HG03103 (cell line): ENCODE measurements around the gene TBX4.
"Not testable (repeated sequence)": the region's sequence is repeated elsewhere in the genome, so short reads cannot be mapped to it uniquely, and the experiment has no call there.

Source experiments
- ATAC-seq: cut with Tn5 transposase; IDR thresholded peaks from one replicate; pipeline ENCODE4 v1.9.1; 2021; ENCODE audit warnings: low read depth; ENCODE audit not compliant: unreplicated experiment

TBX4 gene

GRCh38 chr17:61427567-61427966 is 24.7 kb upstream of the TBX4 start:
- no peak for ATAC-seq

GRCh38 chr17:61429274-61429673 is 22.9 kb upstream of the TBX4 start:
- ATAC-seq: no peak

- not testable (repeated sequence) for ATAC-seq
These were observed 22.4 kb upstream of the TBX4 start for GRCh38 chr17:61429831-61430230.

DNA sequence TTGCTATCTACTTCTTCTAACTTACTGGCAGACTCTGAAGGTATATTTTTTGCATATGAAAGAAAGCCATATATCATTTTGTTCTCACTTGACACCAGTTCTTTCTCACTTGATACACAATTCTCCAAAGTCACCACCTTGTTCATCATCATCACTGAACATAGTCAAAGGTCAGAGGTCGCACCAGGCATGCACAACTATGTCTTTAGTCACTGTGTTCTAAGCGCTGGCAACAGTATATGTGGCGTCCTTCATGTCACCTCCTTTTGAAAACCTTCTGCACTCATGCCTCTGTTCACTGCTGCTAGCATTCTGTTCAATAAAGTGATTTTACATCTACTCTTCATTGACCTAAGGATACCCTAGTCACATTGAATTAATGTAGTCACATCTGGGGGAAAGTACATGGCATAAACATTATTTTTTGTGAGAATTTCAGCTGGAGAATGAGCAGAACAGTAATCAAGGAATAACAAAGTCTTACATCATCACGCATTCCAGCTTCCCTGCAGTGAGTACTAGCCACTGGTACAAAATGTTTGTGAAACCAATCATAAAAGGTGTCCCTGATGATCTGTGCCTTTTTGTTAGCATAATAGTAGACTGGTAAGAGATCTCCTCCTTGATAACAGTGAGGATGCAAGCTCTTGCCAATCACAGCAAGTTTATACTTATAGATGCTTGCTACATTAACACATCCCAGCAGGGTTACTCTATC is 20.5 kb upstream of the TBX4 start:
- no peak for ATAC-seq

DNA sequence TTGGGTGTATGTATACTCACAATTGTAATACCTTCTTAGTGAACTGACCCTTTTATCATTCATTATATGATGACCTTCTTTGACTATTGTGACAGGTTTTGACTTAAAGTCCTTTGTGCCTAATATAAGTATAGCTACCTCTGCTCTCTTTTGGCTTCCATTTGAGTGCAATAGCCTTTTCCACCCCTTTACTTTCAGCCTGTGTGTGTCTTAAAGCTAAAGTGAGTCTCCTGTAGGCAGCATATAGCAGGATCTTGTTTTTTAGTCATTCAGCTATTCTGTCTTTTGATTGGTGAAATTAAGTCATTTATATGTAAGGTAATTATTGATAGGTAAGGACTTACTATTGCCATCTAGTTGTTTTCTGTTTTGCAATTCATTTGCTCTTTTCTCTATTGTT is 15.9 kb upstream of the TBX4 start:
- no peak for ATAC-seq

DNA sequence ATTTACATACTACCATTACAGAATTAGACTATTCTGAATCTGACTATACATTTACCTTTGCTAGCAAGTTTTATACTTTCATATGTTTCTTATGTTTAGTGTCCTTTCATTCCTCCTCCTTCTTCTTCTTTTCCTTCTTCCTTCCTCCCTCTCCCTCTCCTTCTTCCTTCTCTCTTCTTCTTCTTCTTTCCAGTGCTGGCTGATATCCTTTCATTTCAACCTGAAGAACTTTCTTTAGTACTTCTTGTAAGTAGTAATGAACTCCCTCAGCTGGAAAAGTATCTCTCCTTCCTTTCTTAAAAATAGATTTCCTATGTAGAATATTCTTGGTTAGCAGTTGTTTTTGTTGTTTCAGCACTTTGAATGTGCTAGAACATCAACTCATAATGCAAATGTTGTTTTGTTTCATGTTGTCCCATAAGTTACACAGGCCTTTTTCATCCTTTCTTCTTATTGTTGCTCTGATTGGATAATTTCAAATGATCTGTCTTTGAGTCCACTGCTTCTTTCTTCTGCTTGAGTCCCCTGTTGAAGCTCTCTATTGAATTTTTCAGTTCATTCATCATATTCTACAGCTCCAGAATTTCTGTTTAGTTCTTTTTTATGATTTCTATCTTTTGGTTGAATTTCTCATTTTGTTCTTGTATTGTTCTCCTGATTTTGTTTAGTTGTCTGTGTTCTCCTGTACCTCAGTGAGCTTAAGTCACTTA is 15.1 kb upstream of the TBX4 start:
- ATAC-seq: no peak

- no peak for ATAC-seq
These were observed 11.5 kb upstream of the TBX4 start for GRCh38 chr17:61440697-61441096.

DNA sequence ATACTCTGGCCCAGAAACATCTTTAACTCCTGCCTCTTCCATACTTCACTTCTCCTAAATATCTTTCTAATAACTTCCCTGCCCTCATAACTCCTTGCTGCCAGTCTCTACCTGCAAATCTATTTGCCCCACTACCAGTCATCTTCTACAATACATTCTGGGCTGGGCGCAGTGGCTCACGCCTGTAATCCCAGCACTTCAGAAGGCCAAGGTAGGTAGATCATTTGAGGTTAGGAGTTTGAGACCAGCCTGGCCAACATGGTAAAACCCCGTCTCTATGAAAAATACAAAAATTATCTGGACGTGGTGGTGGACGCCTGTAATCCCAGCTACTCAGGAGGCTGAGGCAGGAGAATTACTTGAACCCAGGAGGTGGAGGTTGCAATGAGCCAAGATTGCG is 10.7 kb upstream of the TBX4 start:
- ATAC-seq: not testable (repeated sequence)

GRCh38 chr17:61442136-61442775 is 10.0 kb upstream of the TBX4 start:
- no peak for ATAC-seq

- ATAC-seq: no peak
These were observed 9.2 kb upstream of the TBX4 start for GRCh38 chr17:61442878-61443474.

DNA sequence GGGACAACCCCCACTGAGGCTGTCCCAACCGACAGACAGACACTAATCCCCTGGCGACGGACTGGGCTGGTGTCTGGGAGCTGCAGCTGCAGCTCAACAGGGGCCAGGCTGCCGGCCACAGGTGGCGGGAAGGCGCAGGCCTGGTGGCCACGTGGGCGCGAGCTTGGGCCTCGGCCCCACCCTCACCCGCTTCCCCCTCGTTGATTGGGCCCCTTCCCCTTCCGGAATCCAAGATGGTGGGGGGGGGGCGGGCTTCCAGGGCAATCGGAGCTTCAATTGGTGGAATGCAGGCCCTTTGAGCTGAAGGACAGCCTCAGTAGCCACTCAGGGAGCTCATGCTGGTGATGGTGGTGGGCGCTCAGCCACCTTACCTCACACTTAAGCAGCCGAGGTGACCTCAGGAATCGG is 8.7 kb upstream of the TBX4 start:
- ATAC-seq: no peak

DNA sequence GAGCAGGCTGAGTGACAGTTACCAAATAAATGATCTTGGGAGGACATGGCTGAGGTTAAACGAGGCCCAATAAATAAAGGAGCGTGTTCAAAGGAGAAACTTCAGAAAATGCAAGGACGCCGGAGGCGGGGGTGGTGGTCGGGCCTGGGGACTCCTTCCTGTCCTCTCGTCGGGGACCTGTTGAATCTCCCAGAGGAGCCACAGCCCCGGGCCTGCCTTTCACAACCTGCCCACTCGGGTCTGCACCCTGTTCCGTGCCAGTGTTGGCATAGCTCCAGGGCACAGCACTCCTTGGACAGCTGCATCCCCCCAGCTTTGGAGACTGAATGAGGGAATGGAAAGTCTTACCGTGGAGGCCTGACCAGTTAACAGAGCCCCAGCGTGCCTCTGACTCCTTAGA is 8.1 kb upstream of the TBX4 start:
- ATAC-seq: no peak

DNA sequence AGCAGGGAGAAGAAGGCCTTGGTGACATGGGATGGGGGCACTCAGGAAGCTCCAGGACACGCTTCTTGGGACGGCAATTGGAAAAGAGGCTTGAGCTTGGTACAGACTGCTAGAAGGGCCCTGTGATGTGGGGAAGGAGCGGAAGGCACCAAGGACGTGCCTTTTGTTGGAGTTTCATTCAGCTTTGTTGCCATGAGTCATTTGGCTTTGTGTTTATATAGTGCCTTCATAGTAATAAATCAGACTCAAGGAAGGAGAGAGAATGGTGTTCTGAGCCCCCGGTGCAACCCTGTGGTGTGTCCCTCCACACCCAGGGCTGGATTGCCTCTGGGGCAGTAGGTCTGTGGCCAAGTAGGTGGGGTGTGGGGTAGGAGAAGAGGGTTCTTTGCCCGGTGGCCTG is 7.4 kb upstream of the TBX4 start:
- ATAC-seq: no peak

DNA sequence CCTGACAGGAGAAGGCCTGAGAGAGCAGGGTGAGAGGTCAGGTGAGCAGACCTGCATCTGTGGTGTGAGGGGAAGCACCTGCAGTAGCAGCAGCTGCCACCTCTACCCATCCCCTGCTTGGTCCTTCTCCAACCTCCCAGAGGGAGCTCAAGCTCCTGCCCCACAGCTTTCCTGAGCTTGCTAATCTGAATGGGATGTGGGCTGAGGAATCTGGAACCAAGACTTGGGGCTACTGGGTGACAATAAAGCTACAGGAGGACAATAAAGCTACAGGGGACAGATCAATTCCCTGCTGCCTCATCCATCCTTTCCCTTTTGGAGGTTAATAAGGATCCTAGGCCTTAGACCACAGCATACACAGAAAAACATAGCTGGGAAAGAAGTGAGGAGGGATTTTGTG is 4.9 kb upstream of the TBX4 start:
- ATAC-seq: no peak

- no peak for ATAC-seq
These were observed 4.2 kb upstream of the TBX4 start for GRCh38 chr17:61448042-61448441.

- ATAC-seq: not testable (repeated sequence)
These were observed 3.1 kb upstream of the TBX4 start for GRCh38 chr17:61449140-61449539.

DNA sequence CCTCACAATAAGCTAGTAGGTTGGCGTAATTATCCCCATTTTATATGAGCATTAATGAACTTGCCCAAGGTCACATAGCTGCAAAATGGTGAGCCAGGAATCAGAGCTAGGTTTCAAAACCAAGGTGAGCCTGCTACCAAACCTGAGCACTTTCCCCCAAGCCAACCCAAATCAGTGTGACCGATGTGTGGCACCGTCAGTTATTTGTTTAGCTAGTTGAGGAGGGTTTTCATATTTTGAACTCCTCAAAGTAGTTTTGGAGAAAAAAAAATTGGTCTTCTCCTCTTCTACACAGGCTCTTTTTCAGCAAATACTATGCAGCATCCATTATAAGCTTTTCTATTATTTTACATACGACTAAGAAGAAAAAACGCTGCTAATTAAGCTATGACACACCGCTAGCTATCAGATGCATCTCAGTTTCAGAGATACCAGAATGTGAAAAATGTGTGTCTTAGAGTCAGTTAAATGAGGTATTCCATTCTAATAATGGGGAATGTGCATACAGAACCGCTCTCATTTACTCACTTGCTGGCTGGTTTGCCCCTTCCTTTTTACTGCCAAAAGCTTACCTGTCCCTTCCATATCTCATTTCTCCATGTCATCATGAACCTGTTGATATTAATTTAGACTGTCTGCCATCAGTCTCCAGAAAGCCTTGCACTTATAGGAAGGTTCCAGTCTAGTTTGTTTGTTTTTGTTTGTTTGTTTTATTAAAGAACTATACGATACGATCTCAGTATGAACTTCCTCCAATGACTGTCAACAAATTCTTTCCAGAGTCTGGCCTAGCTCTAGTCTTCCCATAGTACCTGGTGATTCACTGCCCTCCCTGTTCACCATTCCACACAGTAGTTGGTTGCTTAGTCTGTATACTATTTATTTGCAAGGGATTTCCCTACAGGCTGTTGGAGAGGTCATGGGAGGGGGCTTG is 2.2 kb upstream of the TBX4 start:
- ATAC-seq: no peak

GRCh38 chr17:61450641-61451537 is 1.3 kb upstream of the TBX4 start:
- ATAC-seq: no peak

DNA sequence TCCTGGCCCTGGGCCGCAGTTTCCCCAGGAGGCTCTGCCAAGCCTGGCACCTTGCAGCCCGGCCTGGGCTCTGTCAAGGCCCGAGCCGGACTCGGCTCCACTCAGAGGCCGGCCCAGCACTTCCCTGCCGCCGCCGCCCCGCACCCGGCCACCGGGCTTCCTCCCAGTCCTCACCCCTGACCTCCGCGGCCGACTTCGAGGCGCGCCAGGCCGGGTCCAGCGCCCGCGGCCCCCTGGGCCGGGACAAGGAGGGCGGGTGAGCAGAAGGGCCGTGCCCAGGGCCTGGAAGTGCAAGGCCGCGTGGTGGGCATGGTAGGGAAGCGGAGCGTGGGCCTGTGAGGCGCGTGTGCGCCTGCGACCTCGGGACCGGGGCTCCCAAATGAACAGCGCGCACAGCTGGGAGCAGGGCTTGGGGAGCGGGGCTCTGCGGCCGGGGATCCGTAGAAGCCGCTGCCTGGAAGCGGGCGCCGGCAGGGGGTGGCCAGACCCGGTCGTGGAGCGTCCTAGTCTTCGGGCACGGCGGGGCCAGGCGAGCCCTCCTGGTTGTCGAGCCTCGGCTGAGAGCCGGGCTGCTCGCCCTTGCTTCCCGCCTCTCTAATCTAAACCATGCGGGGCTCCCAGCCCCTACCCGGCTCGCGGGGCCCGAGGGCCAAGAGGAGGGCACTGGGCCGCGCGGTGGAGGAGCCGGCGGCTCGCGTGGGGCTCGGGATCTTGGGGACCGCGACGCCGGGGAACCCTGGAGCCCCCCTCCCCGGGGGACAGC is 503 bp upstream of the TBX4 start:
- no peak for ATAC-seq
